ENCODE data around the gene SMARCE1. TPM values are rescaled to one million over a fixed set of nuclear protein-coding genes. Genes with fewer than 3 reads are reported as not detected.

The SMARCE1 gene
- total and polyA plus RNA-seq, 2 of the 4 experiments (the other 2 are of a cell fraction), result 66.2 to 119 TPM

DNA sequence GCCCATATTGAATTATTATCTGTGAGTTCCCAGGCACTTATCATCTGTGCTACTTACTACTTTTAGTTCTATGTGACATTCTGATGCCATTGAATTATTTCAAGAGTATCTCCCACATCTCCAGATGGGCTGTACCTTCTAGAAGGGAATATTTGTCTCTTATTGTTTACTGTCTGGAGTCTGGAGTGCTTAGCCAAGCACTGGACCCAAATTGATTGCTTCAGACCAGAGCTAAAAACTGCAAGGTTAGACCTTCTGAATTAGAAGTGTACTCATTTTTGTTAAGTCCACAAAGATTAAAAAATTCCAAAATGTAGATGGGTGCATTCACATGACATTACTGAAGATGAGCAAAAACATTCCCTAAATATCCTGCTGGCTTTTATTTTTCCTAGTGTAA lies 33.4 kb upstream of the SMARCE1 start:
- H2BK120ac ChIP-seq (ENCODE audit: low read depth, low read length), result no peak overlapping the region
- no peaks in the 10 kb centered on the region for H3K36me3 ChIP-seq (ENCODE audit: control insufficient read depth, insufficient read depth, low read length)
- no peak overlapping the region for H3K18ac ChIP-seq (ENCODE audit: low read depth, low read length)
- H3K9me3 ChIP-seq (ENCODE audit: control insufficient read depth, insufficient read depth, low read length), result no peaks in the 10 kb centered on the region
- H4K8ac ChIP-seq (ENCODE audit: low read depth in 2 of 2, low read length in 2 of 2), result no peak overlapping the region
- dilution Hi-C loops (cut with HindIII; ENCODE audit: low sequenced_read_pairs, unreplicated experiment), result no loop called here
- H3K23ac ChIP-seq (ENCODE audit: low read depth, low read length), result no peak overlapping the region
- no peak overlapping the region for H2AK5ac ChIP-seq (ENCODE audit: low read depth, low read length)
- no peak overlapping the region for H3K14ac ChIP-seq (replicated peaks; ENCODE audit: low read depth, low read length)
- no peak overlapping the region for H2BK20ac ChIP-seq (ENCODE audit: low read depth, low read length)
- no TSS peak for BruUV-seq (replicated peaks)
- H3K9ac ChIP-seq (ENCODE audit: low read depth, low read length), result no peak overlapping the region
- H3K4ac ChIP-seq (ENCODE audit: low read depth, low read length), result no peak overlapping the region
- H4K5ac ChIP-seq (ENCODE audit: low read depth, low read length), result no peak overlapping the region
- no peaks in the 10 kb centered on the region for H4K20me1 ChIP-seq (ENCODE audit: insufficient read depth, low read length)
- H3K27me3 ChIP-seq (ENCODE audit: control insufficient read depth, insufficient read depth, low read length), result peaks cover 40% of the 10 kb centered on the region
- DNase-seq, result no peak
- intact Hi-C loops (cut with micrococcal nuclease), result no loop called here
- H3K79me1 ChIP-seq (ENCODE audit: low read depth in 1 of 2, low read length in 2 of 2), result no peaks in the 10 kb centered on the region
- H2AK9ac ChIP-seq (replicated peaks; ENCODE audit: low read depth, low read length, poor library complexity), result no peak overlapping the region
- no peak overlapping the region for H2BK15ac ChIP-seq (ENCODE audit: low read depth, low read length)
- no peak overlapping the region for H3K4me3 ChIP-seq (ENCODE audit: insufficient read depth, low read depth, low read length)
- H3K56ac ChIP-seq (ENCODE audit: extremely low read depth, insufficient read depth, low read length), result no peak overlapping the region
- H3K4me1 ChIP-seq (ENCODE audit: control insufficient read depth, insufficient read depth, low read length), result no peaks in the 10 kb centered on the region
- no peak overlapping the region for H2BK5ac ChIP-seq (ENCODE audit: low read depth, low read length, poor library complexity, severe bottlenecking)
- H3K27ac ChIP-seq (ENCODE audit: insufficient read depth, low read length), result no peak overlapping the region
- POLR2A ChIA-PET (ENCODE audit: unreplicated experiment), result no interaction called here
- H4K91ac ChIP-seq (ENCODE audit: insufficient read depth, low read depth, low read length), result no peak overlapping the region
- no peak for TF ChIP-seq CHD1 (IDR thresholded peaks at IDR 0.05; ENCODE audit: low read depth, low read length)
- TF ChIP-seq, protein P1, sequence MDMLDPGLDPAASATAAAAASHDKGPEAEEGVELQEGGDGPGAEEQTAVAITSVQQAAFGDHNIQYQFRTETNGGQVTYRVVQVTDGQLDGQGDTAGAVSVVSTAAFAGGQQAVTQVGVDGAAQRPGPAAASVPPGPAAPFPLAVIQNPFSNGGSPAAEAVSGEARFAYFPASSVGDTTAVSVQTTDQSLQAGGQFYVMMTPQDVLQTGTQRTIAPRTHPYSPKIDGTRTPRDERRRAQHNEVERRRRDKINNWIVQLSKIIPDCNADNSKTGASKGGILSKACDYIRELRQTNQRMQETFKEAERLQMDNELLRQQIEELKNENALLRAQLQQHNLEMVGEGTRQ (IDR thresholded peaks at IDR 0.05; ENCODE audit: low read depth, low read length), result no peak
- no peak for TF ChIP-seq RFX5 (IDR thresholded peaks at IDR 0.05; ENCODE audit: low read depth, low read length)
- TF ChIP-seq NFE2L2 (IDR thresholded peaks at IDR 0.05; ENCODE audit: low read depth, low read length), result no peak
- no peak for TF ChIP-seq CEBPB (IDR thresholded peaks at IDR 0.05; ENCODE audit: low read depth, low read length)
- no peak for TF ChIP-seq BHLHE40 (IDR thresholded peaks at IDR 0.05; ENCODE audit: low read depth, low read length)
- no peak for TF ChIP-seq MAZ (IDR thresholded peaks at IDR 0.05; ENCODE audit: borderline replicate concordance, low read depth, low read length)
- TF ChIP-seq FOS (IDR thresholded peaks at IDR 0.05; ENCODE audit: low read depth, low read length), result no peak
- no peak for TF ChIP-seq SMC3 (IDR thresholded peaks at IDR 0.05; ENCODE audit: low read depth, low read length)
- no peak for TF ChIP-seq MXI1 (IDR thresholded peaks at IDR 0.05; ENCODE audit: borderline replicate concordance, low read depth, low read length)
- TF ChIP-seq, protein P2, sequence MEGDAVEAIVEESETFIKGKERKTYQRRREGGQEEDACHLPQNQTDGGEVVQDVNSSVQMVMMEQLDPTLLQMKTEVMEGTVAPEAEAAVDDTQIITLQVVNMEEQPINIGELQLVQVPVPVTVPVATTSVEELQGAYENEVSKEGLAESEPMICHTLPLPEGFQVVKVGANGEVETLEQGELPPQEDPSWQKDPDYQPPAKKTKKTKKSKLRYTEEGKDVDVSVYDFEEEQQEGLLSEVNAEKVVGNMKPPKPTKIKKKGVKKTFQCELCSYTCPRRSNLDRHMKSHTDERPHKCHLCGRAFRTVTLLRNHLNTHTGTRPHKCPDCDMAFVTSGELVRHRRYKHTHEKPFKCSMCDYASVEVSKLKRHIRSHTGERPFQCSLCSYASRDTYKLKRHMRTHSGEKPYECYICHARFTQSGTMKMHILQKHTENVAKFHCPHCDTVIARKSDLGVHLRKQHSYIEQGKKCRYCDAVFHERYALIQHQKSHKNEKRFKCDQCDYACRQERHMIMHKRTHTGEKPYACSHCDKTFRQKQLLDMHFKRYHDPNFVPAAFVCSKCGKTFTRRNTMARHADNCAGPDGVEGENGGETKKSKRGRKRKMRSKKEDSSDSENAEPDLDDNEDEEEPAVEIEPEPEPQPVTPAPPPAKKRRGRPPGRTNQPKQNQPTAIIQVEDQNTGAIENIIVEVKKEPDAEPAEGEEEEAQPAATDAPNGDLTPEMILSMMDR (conservative IDR thresholded peaks at IDR 0.05; ENCODE audit: low read depth, low read length), result no peak
- TF ChIP-seq RCOR1 (IDR thresholded peaks at IDR 0.05; ENCODE audit: insufficient replicate concordance, low read length), result no peak
- TF ChIP-seq POLR2A (IDR thresholded peaks at IDR 0.05; ENCODE audit: low read depth, low read length), result no peak
- TF ChIP-seq RAD21 (IDR thresholded peaks at IDR 0.05; ENCODE audit: low read length), result no peak
- H3K9me1 ChIP-seq (ENCODE audit: insufficient read depth, low read length), result no peaks in the 10 kb centered on the region
- ATAC-seq (ENCODE audit: low read depth), result no peak
- CTCF ChIA-PET, result no interaction called here
- no peak overlapping the region for H3K4me2 ChIP-seq (ENCODE audit: low read depth, low read length)
- H2AFZ ChIP-seq (replicated peaks; ENCODE audit: low read length, poor library complexity), result no peak overlapping the region
- in situ Hi-C loops (cut with MboI; ENCODE audit: low sequenced_read_pairs), result no loop called here

Data from IMR-90 (cell line).